Activated CD4-positive, alpha-beta T cell treated with anti-CD3 and anti-CD28 coated beads, Interleukin-2, amount 10 ng/mL, durations not matched to agents 24 days and 14 days (primary cell): Measurements from ENCODE around the gene GPATCH4. TPM values are rescaled to one million over a fixed set of nuclear protein-coding genes. Genes with fewer than 3 reads are reported as not detected.
"Not testable (repeated sequence)": the region's sequence is repeated elsewhere in the genome, so short reads cannot be mapped to it uniquely, and the experiment has no call there.

ENCODE experiments used
- DNase-seq: peaks from one replicate; pipeline ENCODE4 v3.0.0; 2022
- H3K27ac Mint-ChIP-seq: one replicate; pipeline ENCODE4 v1.8.0; 2022; ENCODE audit warnings: mild to moderate bottlenecking, mixed read lengths
- H3K27me3 Mint-ChIP-seq: one replicate; pipeline ENCODE4 v1.8.0; 2022; ENCODE audit warnings: mixed read lengths
- H3K36me3 Mint-ChIP-seq: one replicate; pipeline ENCODE4 v1.8.0; 2022; ENCODE audit warnings: low read depth, mild to moderate bottlenecking, mixed read lengths
- H3K4me1 Mint-ChIP-seq: one replicate; pipeline ENCODE4 v1.8.0; 2021; ENCODE audit warnings: mixed read lengths
- H3K4me3 Mint-ChIP-seq: one replicate; pipeline ENCODE4 v1.8.0; 2022; ENCODE audit warnings: mild to moderate bottlenecking, moderate library complexity, mixed read lengths
- H3K9me3 Mint-ChIP-seq: one replicate; pipeline ENCODE4 v1.8.0; 2021; ENCODE audit warnings: mixed read lengths
- intact Hi-C: fragments of 100-400 bp; cut with micrococcal nuclease; formaldehyde crosslinking; loops from one replicate; pipeline ENCODE4 v1.15.1; 2023
- total RNA-seq: library from RNA; stranded (reverse); gene quantifications from 2 replicates; pipeline ENCODE4 v1.2.3, GENCODE V29; 2022

Gene GPATCH4
- total RNA-seq, 1 donor from 2014 or later: 99.0 TPM

DNA sequence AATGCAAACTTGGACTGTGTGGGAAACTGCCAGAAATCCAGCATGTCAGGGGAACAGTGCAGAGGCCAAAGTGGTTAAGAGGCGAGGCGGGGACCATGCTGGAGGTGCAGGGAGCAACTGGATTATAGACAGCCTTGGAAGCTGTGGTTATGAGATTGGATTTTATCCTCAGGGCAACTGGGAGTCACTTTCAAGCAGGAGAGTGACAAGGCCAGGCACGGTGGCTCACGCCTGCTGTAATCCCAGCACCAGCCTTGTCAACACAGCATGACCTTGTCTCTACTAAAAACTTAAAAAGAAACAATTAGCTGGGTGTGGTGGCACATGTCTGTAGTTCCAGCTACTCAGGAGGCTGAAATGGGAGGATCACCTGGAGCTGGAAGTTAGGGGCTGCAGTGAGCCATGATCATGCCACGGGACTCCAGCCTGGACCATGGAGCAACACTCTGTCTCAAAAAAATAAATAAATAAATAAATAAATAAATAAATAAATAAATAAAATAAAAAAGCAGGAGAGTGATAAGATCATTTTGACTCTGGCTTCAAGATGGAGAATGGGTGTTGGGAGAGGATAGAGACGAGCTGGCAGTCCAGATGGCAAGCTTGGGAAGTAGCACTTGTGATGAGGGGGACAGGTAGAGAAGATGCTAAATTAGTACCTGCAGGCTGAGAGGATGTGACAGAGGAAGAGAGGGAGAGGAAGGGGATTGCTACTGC lies 21.5 kb upstream of the GPATCH4 start:
- Mint-ChIP-seq H3K36me3 (peaks cover 2% of the 10 kb centered on the region), H3K27me3 (peaks cover 61% of the 10 kb centered on the region), H3K27ac (no peak overlapping the region), H3K9me3 (no peaks in the 10 kb centered on the region), H3K4me3 (no peak overlapping the region), H3K4me1 (peaks cover 10% of the 10 kb centered on the region)
- intact Hi-C loops: loop anchor here (10.0 kb wide), 1 partner anchor 302 kb away; the partner anchor contains the start of gene LRRC71
- no peak for DNase-seq

- Mint-ChIP-seq H3K9me3 (no peaks in the 10 kb centered on the region), H3K27ac (no peak overlapping the region), H3K27me3 (peaks cover 65% of the 10 kb centered on the region), H3K4me3 (no peak overlapping the region), H3K4me1 (peaks cover 4% of the 10 kb centered on the region), H3K36me3 (no peaks in the 10 kb centered on the region)
- no peak for DNase-seq
- intact Hi-C loops: no loop called here
Observed at GRCh38 chr1:156619582-156619955, 18.3 kb upstream of the GPATCH4 start.

DNA sequence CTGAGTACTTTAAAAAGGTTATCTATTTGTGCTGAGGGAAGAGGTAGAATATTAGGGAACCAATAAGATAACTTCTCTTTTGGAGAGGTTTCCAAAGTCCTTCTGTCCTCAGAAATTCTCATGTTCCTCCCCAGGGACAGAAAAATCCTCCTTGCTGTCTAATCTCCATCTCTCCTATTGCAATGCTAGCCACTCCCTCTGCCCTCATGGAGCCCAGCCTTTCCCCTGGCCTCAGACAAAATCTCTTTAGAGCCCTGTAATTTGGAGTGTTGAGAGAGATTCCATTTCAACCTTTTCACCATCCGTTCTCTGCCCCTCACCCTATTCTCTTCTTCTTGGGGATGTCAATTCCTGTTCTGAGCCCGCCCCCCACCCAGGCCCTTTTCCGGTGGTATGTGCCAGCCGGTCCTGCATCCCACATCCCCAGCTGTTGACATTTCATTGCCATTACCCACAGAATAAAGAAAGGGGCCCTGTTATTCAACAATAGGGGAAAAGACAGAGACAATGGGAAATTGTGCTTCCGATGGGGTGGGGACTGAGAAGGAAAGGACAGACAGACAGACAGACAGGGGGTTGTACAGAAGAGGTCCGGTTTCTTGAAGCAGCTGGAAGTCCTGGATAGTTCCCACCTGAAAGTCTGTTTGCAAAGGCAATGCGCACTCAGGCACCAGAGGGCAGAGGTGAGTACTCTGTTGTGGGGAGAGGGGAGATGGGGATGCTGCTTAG lies 17.7 kb upstream of the GPATCH4 start, which contains the start of gene HAPLN2:
Gene HAPLN2, plus strand, starts transcription at position 563 of the 729 bp plus-strand sequence. CDS start 4,076 bp downstream, outside the sequence.
- no peaks in the 10 kb centered on the region for H3K9me3 Mint-ChIP-seq
- H3K4me1 Mint-ChIP-seq: peaks cover 2% of the 10 kb centered on the region
- H3K27me3 Mint-ChIP-seq: peaks cover 66% of the 10 kb centered on the region
- intact Hi-C loops: no loop called here
- H3K4me3 Mint-ChIP-seq: no peak within 1 kb of the TSS
- DNase-seq: peak; percentile 78
- no peaks in the 10 kb centered on the region for H3K36me3 Mint-ChIP-seq
- H3K27ac Mint-ChIP-seq: no peak within 1 kb of the TSS

DNA sequence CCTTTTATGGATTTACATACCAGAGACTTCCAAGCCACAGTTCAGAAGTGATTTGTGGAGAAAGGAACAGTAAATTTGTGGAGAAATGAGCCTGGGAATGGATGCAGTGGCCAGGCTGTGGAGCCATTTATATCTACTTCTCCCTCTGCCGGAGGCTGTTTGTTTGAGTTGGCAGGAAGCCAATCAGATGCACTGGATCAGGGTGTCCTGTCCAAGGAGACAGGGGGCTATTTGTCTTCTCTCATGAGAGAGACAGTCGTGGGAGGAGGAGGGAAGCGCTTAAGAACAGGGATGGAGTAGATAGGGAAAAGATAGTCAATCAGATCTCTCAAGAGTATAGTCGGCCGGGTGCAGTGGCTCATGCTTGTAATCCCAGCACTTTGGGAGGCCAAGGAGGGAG lies 15.2 kb upstream of the GPATCH4 start:
- H3K36me3 Mint-ChIP-seq: no peaks in the 10 kb centered on the region
- no peaks in the 10 kb centered on the region for H3K9me3 Mint-ChIP-seq
- H3K27ac Mint-ChIP-seq: no peak overlapping the region
- no peak overlapping the region for H3K4me3 Mint-ChIP-seq
- DNase-seq: peak; percentile 52
- H3K4me1 Mint-ChIP-seq: peaks cover 2% of the 10 kb centered on the region
- H3K27me3 Mint-ChIP-seq: peaks cover 61% of the 10 kb centered on the region
- intact Hi-C loops: no loop called here

- DNase-seq: peak; percentile 53
- H3K36me3 Mint-ChIP-seq: no peaks in the 10 kb centered on the region
- H3K4me3 Mint-ChIP-seq: no peak overlapping the region
- H3K4me1 Mint-ChIP-seq: peaks cover 2% of the 10 kb centered on the region
- no peak overlapping the region for H3K27ac Mint-ChIP-seq
- intact Hi-C loops: no loop called here
- no peaks in the 10 kb centered on the region for H3K9me3 Mint-ChIP-seq
- peaks cover 60% of the 10 kb centered on the region for H3K27me3 Mint-ChIP-seq
Observed at GRCh38 chr1:156615946-156616345, 14.7 kb upstream of the GPATCH4 start.

GRCh38 chr1:156612666-156613065 lies 11.4 kb upstream of the GPATCH4 start:
- H3K36me3 Mint-ChIP-seq: no peaks in the 10 kb centered on the region
- no peak overlapping the region for H3K4me3 Mint-ChIP-seq
- no peak for DNase-seq
- H3K4me1 Mint-ChIP-seq: peaks cover 6% of the 10 kb centered on the region
- peaks cover 43% of the 10 kb centered on the region for H3K27me3 Mint-ChIP-seq
- no peak overlapping the region for H3K27ac Mint-ChIP-seq
- no peaks in the 10 kb centered on the region for H3K9me3 Mint-ChIP-seq
- intact Hi-C loops: no loop called here

DNA sequence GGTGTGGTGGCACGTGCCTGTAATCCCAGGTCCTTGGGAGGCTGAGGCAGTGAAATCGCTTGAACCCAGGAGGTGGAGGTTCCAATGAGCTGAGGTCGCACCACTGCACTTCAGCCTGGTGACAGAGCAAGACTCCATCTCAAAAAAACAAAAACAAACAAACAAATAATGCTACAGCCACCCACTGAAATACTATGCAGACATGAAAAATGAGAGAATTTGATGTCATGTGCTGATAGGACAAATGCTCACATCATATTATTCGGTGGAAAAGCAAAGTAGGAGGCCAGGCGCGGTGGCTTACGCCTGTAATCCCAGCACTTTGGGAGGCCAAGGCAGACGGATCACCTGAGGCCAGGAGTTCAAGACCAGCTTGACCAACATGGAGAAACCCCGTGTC lies 8.8 kb upstream of the GPATCH4 start:
- H3K27me3 Mint-ChIP-seq: peaks cover 29% of the 10 kb centered on the region
- DNase-seq, H3K36me3 Mint-ChIP-seq, intact Hi-C loops, H3K9me3 Mint-ChIP-seq, H3K27ac Mint-ChIP-seq, H3K4me3 Mint-ChIP-seq, H3K4me1 Mint-ChIP-seq: not testable (repeated sequence)

DNA sequence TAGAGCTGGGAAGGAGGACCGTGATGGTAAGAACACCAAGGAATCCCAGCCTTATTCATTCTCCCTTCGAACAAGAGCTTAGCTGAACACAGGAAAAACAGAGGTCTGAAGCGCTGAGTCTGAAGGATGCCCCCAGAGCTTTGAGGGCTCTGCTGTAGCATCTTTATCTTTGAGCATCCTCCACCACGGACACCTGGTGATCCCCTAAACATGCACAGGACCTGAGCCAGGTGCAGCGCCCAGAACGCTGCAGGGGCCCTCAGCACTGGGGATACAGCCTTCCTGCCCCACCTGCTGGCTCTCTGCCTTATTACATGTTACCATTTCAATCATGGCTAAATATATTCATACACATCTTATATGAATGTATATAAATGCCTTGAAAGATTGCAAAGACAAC lies 7.7 kb upstream of the GPATCH4 start:
- Mint-ChIP-seq H3K4me3 (no peak overlapping the region), H3K27ac (no peak overlapping the region), H3K4me1 (peaks cover 6% of the 10 kb centered on the region), H3K27me3 (peaks cover 20% of the 10 kb centered on the region), H3K36me3 (no peaks in the 10 kb centered on the region), H3K9me3 (no peaks in the 10 kb centered on the region)
- peak; percentile 88 for DNase-seq
- intact Hi-C loops: loop anchor here (1.0 to 5.0 kb wide), 7 partner anchors 9 to 224 kb away; partner anchors contain the start of gene IQGAP3

GRCh38 chr1:156608036-156608674 lies 6.9 kb upstream of the GPATCH4 start:
- peaks cover 18% of the 10 kb centered on the region for H3K27me3 Mint-ChIP-seq
- peak; percentile 90 for DNase-seq
- peaks cover 6% of the 10 kb centered on the region for H3K4me1 Mint-ChIP-seq
- no peak overlapping the region for H3K4me3 Mint-ChIP-seq
- H3K27ac Mint-ChIP-seq: no peak overlapping the region
- H3K9me3 Mint-ChIP-seq: no peaks in the 10 kb centered on the region
- H3K36me3 Mint-ChIP-seq: no peaks in the 10 kb centered on the region
- intact Hi-C loops: loop anchor here (1.0 to 5.0 kb wide), 7 partner anchors 8 to 223 kb away; partner anchors contain the start of gene IQGAP3

- not testable (repeated sequence) for H3K9me3 Mint-ChIP-seq, H3K4me3 Mint-ChIP-seq, H3K36me3 Mint-ChIP-seq, H3K4me1 Mint-ChIP-seq, H3K27ac Mint-ChIP-seq, DNase-seq
- H3K27me3 Mint-ChIP-seq: peaks cover 13% of the 10 kb centered on the region
- intact Hi-C loops: loop anchor here (5.0 kb wide), 1 partner anchor 35 kb away; the partner anchor contains the start of gene IQGAP3
Observed at GRCh38 chr1:156607344-156607743, 6.1 kb upstream of the GPATCH4 start.

- H3K4me1 Mint-ChIP-seq: peaks cover 29% of the 10 kb centered on the region
- H3K27me3 Mint-ChIP-seq: peaks cover 2% of the 10 kb centered on the region
- H3K4me3 Mint-ChIP-seq: peak overlapping the region; percentile 62
- DNase-seq: peak; percentile 71
- H3K9me3 Mint-ChIP-seq: no peaks in the 10 kb centered on the region
- peaks cover 24% of the 10 kb centered on the region for H3K36me3 Mint-ChIP-seq
- intact Hi-C loops: no loop called here
- no peak overlapping the region for H3K27ac Mint-ChIP-seq
Observed at GRCh38 chr1:156602557-156602993, 1.3 kb upstream of the GPATCH4 start.

- Mint-ChIP-seq H3K36me3 (peaks cover 31% of the 10 kb centered on the region), H3K9me3 (no peaks in the 10 kb centered on the region), H3K4me3 (peak overlapping the region; percentile 88), H3K4me1 (peaks cover 33% of the 10 kb centered on the region), H3K27ac (peak overlapping the region; percentile 98), H3K27me3 (no peaks in the 10 kb centered on the region)
- peak; percentile 62 for DNase-seq
- intact Hi-C loops: loop anchor here (1.0 to 2.0 kb wide), 4 partner anchors 11 to 145 kb away; partner anchors contain the start of gene NAXE
Observed at GRCh38 chr1:156601892-156602291, 613 bp upstream of the GPATCH4 start.

DNA sequence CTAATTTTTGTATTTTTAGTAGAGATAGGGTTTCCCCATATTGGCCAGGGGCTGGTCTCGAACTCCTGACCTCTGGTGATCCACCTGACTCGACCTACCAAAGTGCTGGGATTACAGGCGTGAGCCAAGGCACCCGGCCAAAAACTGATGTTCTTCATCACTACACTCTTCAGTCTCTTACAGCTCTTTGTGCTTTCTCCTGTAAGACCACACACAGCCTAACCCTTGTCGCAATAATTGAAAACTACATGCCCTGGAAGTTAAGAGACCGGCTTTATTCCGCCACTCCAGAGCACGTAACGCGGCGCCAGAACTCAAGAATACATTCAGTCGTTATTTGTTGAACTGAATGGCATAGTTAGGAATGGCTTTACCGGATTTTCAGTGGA lies 552 bp downstream of the GPATCH4 start:
- H3K27ac Mint-ChIP-seq: peak overlapping the region; percentile 98
- peak overlapping the region; percentile 88 for H3K4me3 Mint-ChIP-seq
- H3K36me3 Mint-ChIP-seq: peaks cover 41% of the 10 kb centered on the region
- H3K4me1 Mint-ChIP-seq: peaks cover 33% of the 10 kb centered on the region
- H3K9me3 Mint-ChIP-seq: no peaks in the 10 kb centered on the region
- intact Hi-C loops: loop anchor here (1.0 to 2.0 kb wide), 5 partner anchors 8 to 144 kb away; partner anchors contain the start of gene NAXE
- DNase-seq: peak; percentile 62
- H3K27me3 Mint-ChIP-seq: no peaks in the 10 kb centered on the region
